Fibroblast of skin of back (primary cell): ENCODE results near the gene ADGRG1. TPM values are rescaled to one million over a fixed set of nuclear protein-coding genes. Genes with fewer than 3 reads are reported as not detected.
"Not testable (repeated sequence)": the region's sequence is repeated elsewhere in the genome, so short reads cannot be mapped to it uniquely, and the experiment has no call there.

Experiments
- DNase-seq: peaks from one replicate; pipeline ENCODE4 v3.0.0-alpha.2; 2013
- polyA plus RNA-seq, 2 experiments: library from polyadenylated mRNA; unstranded; fragments of 120-200 nt; gene quantifications; one replicate each; pipeline ENCODE4 v1.2.1, GENCODE V29; 2013; ENCODE audit not compliant: insufficient read length in 2 of 2

ADGRG1 gene
- 41.3 TPM for polyA plus RNA-seq (2013, experiment 1 of 2; ENCODE audit: insufficient read length)
- 32.4 TPM for polyA plus RNA-seq (2013, experiment 2 of 2; ENCODE audit: insufficient read length)

DNA sequence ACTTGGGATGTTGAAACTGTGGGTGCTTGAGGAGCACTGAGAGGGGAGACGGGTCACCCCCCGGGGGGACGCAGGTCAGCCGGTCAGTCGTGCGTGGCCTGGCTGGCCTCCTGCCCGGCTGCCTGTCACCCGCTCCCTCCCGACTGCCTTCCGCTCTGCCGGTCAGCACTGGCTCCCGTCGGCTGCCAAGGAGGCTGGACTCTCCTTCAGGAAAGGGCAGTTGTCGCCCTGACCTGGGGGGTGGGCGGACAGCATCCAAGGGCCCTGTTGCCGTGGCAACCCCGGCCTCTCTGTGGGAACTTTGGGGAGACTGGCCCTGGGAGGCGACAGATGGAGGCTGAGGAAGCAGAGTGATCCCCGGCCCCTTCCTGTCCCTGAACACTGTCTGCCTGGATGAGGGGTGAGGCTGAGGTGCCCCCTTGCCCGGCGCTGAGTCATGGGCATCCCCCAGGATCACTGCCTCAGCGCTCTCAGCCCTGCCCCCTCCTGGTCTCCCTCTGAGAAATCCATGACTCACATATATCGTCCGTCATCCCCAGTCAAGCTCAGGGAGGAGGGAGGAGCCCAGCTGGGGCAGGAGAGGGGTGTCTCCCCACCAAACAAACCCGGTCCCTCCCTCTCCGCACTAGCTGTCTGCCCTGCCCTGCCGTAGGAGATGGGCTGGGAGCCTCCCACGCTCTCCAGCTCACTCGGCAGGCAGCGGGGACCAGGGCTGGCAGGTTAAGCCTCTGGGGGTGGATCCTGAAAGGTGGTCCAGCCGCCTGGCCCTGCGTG, at the start of gene ADGRG1:
Gene ADGRG1 (plus strand): TSS at position 623 of the 774 bp plus-strand sequence. CDS start 21,658 bp downstream, outside the sequence.
- peak; percentile 98 for DNase-seq

DNA sequence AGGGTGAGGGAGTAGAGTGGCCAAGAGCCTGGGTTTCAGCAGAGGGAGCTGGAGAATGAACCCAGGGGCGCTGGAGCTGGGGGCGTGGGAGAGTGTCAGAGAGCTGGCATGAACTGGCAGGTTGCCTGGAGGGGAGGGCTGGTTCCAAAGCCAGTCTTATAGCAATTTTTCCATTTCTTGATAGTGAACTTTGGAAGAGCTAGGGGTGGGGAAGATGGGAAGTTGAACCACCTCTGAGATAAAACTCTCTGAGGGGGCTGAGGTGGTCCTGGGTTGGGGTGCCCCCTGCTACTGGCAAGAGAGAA, 49.1 kb upstream of the ADGRG1 start:
- no peak for DNase-seq

DNA sequence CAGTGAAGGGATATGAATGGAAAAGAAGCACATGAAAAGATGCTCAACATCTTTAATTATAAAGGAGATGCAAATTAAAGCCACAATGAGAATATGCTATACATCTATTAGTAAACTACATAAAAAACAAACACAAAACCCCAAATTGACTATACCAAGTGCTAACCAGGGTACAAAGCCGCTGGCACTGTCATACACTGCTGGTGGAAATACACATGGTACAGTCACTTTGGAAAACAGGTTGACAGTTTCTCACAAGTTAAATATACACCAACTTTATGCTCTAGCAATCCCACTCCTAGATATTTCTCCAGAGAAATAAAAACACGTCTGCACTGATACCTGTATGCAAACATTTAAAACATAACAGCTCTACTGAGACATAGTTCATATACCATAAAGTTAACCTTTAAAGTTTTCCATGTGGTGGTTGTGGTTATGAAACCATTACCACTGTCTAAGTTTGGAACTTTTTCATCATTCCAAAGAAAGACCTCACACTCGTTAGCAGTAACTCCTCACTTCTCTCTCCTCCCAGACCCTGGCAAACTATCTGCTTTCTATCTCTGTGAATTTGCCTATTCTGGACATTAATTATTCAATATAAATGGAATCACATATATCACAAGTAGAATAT, 43.3 kb upstream of the ADGRG1 start:
- no peak for DNase-seq

DNA sequence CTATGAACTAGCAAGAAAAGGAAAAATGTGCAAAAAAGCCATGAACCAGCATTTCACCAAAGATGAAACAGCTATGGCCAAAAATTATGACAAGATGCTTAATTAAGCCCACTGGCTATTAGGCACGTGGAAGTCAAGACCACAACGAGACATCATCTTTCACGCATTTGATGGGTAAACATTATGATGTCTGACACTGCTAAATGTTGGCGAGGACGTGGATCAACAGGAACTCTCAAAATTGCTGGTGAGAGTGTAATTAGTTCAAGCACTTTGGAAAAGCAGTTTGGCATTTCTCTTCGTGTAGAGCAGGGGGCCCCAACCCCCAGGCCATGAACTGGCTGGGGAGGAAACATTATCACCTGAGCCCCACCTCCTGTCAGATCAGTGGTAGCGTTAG, 39.6 kb upstream of the ADGRG1 start:
- DNase-seq, result no peak

DNA sequence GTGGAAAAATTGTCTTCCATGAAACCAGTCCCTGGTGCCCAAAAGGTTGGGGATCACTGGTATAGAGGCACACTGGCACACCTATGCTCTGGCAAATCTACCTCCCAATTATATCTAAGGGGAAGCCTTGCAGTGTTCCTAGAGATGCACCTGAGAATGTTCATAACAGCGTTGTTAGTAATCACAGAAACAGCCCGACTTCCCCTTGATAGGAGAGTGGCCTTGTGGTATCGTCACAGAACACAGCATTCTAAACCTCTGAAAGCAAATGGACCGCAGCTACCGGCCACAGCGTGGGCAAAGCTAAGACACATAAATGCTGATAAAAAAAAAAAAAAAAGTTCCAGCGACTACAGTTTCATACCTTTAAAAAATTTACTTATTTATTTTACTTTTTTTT, 39.1 kb upstream of the ADGRG1 start:
- no peak for DNase-seq

DNA sequence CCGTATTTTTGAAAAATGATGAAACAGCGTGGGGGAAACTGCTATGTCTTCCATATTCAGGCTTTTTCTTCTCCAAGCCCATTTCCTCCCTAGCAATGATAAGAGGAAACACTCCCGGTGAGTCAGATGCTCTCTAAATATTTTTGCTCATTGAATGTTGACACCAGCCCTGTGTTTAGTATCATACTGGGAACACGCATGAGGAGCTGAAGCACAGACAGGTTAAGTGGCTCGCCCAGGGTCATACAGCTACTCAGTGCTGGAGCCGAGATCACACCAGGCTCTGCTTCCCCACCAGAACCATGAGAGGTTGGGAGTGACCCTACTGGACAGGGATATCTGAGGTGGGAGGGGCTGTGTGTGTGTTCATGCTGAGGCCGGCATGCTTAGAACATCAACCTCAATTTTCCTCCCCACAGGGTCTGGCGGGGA, 37.8 kb upstream of the ADGRG1 start:
- DNase-seq, result peak; percentile 82

DNA sequence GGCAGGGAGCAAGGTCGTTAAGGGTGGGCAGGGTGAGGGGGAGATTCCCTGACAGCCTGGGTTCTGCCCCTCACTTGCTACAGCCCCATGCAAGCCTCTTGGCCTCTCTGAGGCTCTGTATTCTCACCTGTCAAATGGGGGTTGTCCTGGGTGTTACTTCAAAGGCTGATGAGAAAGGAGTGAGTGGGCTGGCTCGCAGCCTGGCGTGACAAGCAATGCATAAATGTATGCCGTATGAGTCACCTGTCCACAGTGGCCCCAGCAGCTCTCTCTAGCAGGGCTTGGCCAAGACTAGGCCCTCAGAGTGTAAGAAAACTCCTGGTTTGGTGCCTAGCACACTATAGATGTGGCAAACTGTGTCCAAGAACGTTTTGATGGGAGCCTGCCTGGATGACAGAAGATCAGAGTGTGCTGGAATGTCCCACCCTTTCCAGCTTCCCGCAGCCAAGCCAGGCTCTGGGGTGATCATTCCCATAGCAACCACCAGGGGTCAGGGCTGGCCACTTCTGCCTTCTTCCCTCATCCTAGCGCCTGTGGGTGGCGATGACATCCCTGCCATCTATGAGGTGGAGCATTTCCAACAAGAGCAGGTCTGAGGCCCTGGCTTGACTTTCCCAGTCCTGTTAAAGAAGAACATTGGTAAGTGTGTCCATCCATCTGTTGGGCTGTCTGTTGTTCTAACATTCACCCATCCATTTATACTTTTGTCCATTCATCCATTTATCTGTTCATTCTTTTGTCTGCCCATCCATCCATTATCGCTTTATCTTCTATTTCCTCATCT, 37.2 kb upstream of the ADGRG1 start:
- DNase-seq, result peak; percentile 87

DNA sequence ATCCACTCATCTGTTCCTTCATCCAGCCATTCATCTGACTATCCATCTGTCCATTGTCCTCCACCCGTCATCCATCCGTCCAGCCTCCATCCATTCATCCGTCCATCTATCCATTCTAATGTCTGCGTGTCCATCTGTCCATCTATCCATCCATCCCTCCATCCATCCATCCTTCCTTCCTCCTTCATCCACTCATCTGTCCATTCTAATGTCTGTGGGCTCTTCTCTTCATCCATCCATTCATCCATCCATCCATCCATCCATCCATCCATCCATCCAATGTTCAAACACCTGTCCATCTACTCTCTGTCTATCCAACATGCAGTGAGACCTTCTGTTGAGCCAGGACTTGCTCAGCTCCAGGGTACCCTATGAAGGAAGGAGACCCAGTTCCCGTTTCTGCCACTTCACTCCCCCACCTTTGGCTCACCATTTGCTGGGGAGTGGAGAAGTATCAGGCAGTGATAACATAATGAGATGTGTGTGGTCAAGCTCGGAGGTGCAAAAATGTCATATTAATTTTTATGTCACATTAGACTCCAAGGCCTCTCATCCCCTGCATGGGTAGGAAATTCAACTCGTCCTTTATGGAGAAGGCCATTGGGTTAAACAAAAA, 36.5 kb upstream of the ADGRG1 start:
- DNase-seq, result no peak

DNA sequence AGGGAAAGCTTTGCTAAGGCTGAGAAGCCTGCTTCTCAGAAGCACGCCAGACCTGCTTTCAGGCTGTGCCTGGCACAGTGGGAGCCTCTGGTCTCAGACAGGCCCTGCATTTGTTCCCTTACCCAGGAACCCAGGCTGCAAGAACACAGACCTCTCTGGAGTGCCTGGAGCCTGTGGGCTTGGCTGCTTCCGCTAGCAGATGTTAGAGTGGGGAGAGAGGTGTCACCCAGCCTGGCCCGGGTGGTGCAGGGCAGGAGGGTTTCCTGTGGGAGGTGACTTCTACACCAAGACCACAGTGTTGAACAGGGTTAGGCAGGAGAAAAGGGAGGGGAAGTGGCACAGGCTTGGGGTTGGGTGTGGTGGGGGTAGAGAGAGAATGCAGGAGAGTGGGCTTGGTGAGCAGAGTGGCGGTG, 35.8 kb upstream of the ADGRG1 start:
- no peak for DNase-seq

DNA sequence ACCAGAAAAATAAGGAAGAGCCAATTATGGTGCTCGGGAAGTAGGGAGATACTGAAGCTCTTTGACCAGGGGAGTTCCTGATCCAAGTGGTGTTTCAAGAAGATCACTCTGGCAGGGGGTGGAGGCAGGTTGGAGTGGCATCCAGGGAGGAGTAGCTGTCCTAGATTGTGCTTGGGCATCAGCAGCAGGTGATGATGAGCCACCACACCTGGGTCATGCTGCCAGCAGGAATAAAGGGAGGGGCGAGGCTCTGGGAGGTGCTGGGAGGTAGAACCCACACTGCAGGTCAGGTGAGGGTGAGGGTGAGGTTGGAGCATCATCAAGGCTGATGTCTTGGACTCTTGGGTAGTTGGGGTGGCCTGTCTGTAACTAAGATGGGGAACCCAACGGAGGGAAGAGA, 35.4 kb upstream of the ADGRG1 start:
- DNase-seq, result no peak

DNA sequence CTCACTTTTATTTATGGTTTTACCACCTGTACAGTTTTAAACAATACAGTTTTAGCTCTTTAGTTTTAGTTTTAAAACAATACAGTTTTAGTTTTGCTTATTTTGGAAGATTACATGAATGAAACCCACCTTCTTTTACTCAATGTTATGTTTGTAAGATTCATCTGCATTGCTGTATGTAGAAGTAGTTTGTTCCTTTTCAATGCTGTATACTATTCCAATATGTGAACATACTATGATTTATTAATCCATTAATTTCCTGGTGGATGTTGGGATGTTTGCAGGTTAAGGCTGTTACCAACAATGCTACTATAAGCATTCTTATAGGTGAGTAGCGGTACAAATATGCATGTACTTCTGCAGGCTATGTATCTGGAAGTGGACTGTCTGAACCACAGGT, 34.4 kb upstream of the ADGRG1 start:
- DNase-seq, result no peak

DNA sequence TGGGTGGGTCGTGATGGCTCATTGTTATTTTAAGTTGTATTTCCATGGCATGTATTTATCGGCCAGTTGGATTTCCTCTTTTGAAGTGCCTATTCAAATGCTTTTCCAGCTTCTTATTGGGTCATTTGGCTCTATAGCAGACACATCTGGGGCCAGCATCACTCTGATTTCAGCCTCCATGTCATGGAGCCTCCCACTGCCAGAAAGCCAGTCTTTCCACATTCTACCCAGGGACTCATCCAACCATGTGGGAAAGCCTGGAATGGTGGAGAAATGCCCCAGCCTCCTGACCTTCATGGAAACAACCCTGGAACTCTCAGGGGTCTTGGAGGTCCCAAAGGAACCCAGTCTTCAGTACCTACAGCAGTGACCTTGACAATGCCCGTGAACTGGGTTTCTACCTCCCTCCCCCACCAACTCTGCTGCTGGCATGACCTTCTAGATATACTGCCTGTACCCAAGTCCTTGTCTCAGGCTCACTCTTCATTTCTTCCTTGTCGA, 33.8 kb upstream of the ADGRG1 start:
- DNase-seq, result no peak

DNA sequence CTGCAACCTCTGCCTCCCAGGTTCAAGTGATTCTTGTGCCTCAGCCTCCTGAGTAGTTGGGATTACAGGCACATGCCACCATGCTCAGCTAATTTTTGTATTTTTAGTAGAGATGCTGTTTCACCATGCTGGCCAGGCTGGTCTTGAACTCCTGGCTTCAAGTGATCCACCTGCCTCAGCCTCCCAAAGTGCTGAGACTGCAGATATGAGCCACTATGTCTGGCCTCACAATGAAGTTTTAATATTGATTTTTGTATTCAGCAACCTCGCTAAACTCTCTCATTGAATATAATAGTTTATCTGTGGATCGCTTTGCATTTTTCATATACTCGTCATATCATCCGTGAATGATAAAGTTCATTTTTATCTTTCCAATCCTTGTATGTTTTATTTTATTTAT, 32.2 kb upstream of the ADGRG1 start:
- DNase-seq, result not testable (repeated sequence)

DNA sequence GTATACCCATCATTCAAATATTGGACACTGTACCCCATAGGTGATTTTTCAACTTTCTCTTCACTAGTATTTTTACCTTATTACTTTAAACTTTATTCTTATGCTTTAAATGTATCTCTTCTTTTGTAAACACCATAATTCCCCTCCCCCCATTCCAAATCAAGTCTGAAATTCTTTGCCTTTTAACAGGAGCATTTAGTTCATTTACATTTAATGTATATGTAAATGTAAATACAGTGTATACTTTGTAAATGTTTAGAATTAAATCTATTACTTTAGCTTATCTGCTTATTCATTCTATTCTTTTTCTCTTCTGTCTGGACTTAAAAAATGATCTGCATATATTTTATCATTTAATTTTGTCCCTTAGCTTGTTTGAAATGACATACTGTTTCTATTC, 30.0 kb upstream of the ADGRG1 start:
- no peak for DNase-seq

DNA sequence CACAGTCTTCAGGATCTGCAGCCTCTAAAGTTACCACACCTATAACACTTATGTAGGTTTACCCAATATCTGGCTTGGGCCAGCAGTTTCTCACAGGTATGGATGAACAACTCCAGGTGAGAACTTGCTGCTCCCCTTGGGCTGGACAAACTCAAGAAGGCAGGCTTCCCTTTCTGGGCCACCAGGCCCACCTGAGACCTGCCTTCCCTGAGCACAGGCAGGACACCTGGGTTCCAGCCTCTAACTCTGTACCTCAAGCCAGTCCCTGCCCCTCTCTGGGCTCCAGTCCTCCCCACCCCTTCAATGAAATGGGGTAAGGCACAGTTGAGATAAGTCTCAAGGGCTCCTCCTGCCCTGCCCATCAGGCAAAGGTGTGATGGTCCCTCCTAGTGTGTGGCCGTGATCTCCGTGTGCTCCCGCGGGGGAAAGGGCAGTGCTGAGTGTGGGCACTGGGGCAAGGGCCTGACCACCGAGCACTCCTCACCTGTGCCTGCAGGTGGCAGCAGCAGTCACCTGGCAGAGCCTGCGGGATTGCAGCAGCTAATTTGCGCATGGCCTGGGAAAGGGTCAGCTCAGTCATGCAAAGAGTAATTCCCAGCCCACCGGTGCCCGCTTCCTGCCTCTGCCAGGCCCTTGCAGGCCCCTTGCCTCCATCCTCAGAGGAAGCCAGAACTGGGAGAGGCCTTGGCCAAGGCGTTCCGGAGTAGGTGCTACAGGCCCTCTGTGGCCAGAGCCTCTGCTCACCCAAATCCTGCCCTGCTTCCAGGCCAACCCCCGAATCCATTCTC, 28.2 kb upstream of the ADGRG1 start:
- DNase-seq, result peak; percentile 48

DNA sequence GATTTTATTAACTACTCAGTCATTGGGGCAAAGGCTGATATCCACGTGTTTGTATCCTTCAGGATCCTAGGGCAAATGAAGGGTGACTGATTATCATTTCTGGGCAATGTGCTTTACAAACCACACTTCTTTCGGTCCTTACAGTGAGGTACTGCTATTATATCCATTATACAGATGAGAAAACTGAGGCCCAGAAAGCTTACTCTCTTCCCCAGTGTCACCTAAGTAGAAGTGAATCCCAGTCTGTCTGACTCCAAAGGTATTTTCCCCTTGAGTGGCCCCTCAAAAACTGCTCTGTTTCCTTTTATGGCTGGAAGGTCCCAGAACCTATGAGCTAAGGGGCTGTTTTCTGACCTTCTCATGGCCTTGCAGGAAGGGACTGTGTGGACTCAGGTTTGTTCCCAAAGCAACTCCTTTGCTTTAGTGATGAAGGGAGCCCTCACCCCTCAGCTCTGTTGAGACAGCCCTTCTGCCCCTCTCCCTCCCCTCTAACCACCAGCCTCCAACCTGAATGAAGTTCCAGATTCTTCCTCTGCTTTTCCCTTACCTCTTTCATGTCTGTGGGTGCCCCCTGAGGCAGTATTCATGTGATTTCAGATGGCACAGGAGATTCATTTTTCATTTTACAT, 27.4 kb upstream of the ADGRG1 start:
- DNase-seq, result no peak

DNA sequence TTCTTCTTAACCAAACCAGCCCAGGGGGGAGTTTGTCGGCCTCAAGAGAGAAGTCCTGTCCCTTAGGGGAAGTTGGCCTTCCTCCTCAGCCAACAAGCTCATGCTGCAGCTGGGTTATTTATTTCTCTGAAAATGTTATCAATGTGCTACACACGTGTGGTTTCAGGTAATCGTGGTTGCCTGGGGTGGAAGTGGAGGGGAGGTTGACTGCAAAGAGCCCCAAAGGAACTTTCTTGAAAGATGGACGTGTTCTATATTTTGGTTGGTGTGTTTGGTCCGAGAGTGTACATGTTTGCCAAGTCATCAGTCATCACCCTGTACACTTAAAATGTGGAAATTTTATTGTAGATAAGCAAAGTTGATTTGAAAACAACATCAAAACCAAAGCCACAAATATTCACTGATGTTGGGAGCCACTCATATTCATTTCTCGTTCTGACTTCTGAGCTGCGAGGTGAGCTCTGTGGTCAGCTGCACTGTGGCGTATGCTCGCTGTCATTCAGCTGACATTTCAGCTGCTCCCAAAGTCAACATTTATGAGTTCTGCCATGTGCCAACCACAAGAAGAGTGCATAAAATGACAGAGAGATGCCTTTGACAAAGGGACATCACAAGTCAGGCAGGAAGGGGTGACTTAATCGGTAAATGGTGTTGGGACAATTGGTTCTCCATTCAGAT, 26.5 kb upstream of the ADGRG1 start:
- DNase-seq, result peak; percentile 36

DNA sequence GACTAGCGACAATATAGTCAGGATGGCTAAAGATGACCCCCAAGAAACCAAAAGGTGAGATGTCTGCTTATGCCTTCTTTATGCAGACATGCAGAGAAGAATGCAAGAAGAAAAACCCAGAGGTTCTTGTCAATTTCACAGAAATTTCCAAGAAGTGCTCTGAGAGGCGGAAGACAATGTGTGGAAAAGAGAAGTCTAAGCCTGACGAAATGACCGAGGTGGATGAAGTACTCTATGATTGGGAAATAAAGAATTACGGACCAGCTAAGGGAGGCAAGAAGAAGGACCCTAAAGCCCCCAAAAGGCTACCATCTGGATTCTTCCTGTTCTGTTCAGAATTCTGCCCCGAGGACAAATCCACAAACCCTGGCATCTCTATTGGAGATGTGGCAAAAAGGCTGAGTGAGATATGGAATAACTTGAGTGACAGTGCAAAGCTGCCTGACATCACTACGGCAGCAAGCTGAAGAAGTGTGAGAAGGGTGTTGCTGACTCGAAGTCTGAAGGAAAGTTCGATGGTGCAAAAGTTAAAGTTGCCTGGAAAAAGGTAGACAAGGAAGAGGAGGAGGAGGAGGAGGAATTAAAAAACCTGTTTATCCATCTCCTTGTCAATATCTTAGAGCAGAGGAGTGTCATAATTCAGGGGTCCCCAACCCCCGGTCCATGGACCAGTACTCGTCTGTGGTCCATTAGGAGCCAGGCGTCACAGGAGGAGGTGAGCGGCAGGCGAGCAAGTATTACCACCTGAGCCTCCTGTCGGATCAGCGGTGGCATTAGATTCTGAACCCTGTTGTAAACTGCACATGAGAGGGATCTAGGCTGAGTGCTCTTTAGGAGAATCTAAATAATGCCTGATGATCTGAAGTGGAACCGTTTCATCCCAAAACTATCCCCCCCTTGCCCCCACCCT, 25.1 kb upstream of the ADGRG1 start:
- DNase-seq, result no peak

DNA sequence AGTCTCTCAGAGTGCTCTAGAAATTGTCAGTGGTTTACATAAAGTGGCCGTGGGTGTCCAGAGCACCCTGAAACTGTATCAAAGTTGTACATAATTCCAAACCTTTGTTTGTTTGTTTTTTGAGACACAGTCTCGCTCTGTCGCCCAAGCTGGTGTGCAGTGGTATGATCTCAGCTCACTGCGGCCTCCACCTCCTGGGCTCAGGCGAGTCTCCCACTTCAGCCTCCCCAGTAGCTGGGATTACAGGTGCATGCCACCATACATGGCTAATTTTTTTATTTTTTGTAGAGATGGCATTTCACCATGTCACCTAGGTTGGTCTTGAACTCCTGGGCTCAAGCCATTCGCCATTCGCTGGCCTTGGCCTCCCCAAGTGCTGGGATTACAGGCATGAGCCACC, 24.3 kb upstream of the ADGRG1 start:
- no peak for DNase-seq
